Muscle layer of duodenum (tissue), 2 donors: ENCODE data around the gene PIN1.
"Not testable (repeated sequence)": the region's sequence is repeated elsewhere in the genome, so short reads cannot be mapped to it uniquely, and the experiment has no call there.

Experiments
- H3K27ac ChIP-seq: one replicate; pipeline ENCODE4 v1.7.0; 2013; ENCODE audit warnings: mild to moderate bottlenecking, low read length
- H3K27me3 ChIP-seq: one replicate; pipeline ENCODE4 v1.7.0; 2013; ENCODE audit warnings: low read depth, mild to moderate bottlenecking, control low read depth, low read length
- H3K36me3 ChIP-seq, 2 donors: one replicate each; pipeline ENCODE4 v1.7.0; 2013; ENCODE audit warnings: low read length in 2 of 2, control low read depth in 1 of 2, mild to moderate bottlenecking in 1 of 2; ENCODE audit not compliant: insufficient read depth in 2 of 2, control insufficient read depth in 1 of 2
- H3K4me1 ChIP-seq, 2 donors: one replicate each; pipeline ENCODE4 v1.7.0; 2013; ENCODE audit warnings: low read length in 2 of 2, mild to moderate bottlenecking in 2 of 2, control low read depth in 1 of 2, moderate library complexity in 1 of 2; ENCODE audit not compliant: insufficient read depth in 2 of 2, control insufficient read depth in 1 of 2
- H3K4me3 ChIP-seq, 2 donors: one replicate each; pipeline ENCODE4 v1.7.0; 2013; ENCODE audit warnings: low read length in 2 of 2, low read depth in 1 of 2, mild to moderate bottlenecking in 1 of 2
- H3K9me3 ChIP-seq, 2 donors: one replicate each; pipeline ENCODE4 v1.7.0; 2013; ENCODE audit warnings: low read length in 2 of 2, control low read depth in 1 of 2, mild to moderate bottlenecking in 1 of 2; ENCODE audit not compliant: control insufficient read depth in 1 of 2
- donor health status: healthy.

Gene PIN1

DNA sequence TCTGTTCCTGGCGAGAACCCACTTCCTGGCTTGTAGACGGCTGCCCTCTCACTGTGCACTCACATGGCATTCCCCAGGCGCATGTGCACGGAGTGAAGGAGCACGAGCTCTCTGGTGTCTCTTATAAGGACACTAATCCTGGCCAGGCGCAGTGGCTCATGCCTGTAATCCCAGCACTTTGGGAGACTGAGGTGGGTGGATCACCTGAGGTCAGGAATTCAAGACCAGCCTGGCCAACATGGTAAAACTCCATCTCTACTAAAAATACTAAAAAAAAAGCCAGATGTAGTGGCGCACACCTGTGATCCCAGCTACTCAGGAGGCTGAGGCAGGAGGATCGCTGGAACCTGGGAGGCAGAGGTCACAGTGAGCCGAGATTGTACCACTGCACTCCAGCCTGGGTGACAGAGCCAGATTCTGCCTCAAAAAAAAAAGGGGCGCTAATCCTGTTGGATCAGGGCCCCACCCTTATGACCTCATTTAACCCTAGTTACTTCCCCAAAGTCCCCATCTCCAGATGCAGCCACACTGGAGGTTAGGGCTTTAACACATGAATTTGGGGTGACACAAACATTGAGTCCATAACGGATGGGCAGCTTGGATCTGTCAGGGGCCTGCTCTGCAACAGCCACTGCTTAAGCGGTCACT is 8.6 kb downstream of the PIN1 start:
- not testable (repeated sequence) for H3K27me3 ChIP-seq, H3K27ac ChIP-seq, H3K9me3 ChIP-seq, H3K4me3 ChIP-seq
- peaks cover 25 to 88% of the 10 kb centered on the region in 2 donors for H3K36me3 ChIP-seq
- peaks cover 0 to 12% of the 10 kb centered on the region in 2 donors for H3K4me1 ChIP-seq

DNA sequence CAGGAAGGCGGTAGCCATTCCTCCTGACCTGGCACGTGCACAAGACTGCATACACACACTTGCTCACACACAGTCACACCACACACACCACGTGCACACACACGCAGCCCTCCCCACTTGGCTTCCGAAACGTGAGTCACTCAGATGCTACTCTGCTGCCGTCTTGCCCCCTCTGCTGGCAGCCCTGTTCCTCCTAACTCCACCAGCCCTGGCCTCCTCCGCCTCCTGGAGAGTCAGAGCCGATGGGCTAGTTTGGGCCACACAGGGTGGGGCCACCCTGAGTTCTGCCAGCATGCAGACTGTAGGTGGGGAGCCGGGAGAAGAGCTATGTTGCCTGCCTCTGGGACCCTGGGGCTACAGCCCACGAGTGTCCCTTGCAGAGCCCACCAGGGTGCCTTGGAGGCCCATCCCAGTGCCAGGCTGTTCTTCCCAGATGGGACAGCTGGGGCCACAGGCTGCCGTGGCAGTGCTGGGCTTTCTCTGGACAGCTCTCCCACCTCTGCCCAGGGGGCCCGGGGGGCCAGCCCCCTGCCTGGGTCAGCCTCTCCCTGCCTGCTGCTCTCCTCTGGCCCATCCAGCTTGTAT is 12.1 kb downstream of the PIN1 start:
- Histone ChIP-seq H3K27ac (no peak overlapping the region), H3K4me1 (peaks cover 0 to 13% of the 10 kb centered on the region in 2 donors), H3K27me3 (no peaks in the 10 kb centered on the region), H3K9me3 (no peaks in the 10 kb centered on the region), H3K36me3 (peaks cover 9 to 67% of the 10 kb centered on the region in 2 donors), H3K4me3 (no peak overlapping the region)

DNA sequence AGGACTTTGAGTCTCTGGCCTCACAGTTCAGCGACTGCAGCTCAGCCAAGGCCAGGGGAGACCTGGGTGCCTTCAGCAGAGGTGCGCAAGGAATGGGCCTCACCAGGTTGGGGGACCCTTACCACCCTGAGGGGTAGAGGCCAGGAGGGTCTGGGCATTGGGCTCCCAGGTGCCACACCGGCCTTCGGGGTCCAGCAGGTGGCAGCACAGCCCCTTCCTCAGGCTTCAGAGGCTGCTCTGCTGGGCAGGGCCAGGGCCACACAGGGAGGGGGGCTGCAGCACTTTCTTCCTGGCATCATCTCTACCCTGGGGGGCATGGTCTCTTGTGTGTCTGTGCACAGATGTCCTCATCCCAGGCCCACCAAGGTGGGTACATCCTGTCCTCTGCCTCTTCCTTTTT is 12.9 kb downstream of the PIN1 start:
- H3K27ac ChIP-seq: no peak overlapping the region
- peaks cover 0 to 13% of the 10 kb centered on the region in 2 donors for H3K4me1 ChIP-seq
- H3K27me3 ChIP-seq: no peaks in the 10 kb centered on the region
- H3K9me3 ChIP-seq: no peaks in the 10 kb centered on the region
- peaks cover 9 to 58% of the 10 kb centered on the region in 2 donors for H3K36me3 ChIP-seq
- no peak overlapping the region for H3K4me3 ChIP-seq

DNA sequence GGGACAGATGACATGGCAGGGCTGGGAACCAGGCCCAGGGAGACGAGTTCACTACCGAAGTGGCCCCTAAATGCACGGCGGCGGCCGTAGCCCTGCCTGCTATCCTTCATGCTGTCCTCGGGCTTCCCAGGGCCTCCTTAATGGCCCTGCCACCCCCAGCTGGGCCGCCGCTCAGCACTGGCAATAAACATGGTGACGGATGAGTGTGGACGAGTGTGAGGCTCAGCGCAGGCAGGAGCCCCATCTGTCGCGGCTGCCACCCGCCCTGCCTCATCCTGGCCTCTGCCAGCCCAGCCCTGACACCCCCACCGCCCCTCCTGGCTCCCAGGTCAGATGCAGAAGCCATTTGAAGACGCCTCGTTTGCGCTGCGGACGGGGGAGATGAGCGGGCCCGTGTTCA is 13.6 kb downstream of the PIN1 start:
- H3K9me3 ChIP-seq: no peaks in the 10 kb centered on the region
- H3K36me3 ChIP-seq: peaks cover 9 to 51% of the 10 kb centered on the region in 2 donors
- H3K27ac ChIP-seq: no peak overlapping the region
- peaks cover 0 to 13% of the 10 kb centered on the region in 2 donors for H3K4me1 ChIP-seq
- H3K27me3 ChIP-seq: no peaks in the 10 kb centered on the region
- no peak overlapping the region for H3K4me3 ChIP-seq

GRCh38 chr19:9849791-9850190 is 14.7 kb downstream of the PIN1 start:
- H3K27me3 ChIP-seq: no peaks in the 10 kb centered on the region
- H3K9me3 ChIP-seq: no peaks in the 10 kb centered on the region
- peaks cover 0 to 13% of the 10 kb centered on the region in 2 donors for H3K4me1 ChIP-seq
- no peak overlapping the region for H3K4me3 ChIP-seq
- H3K27ac ChIP-seq: no peak overlapping the region
- peaks cover 2 to 41% of the 10 kb centered on the region in 2 donors for H3K36me3 ChIP-seq

- Histone ChIP-seq H3K36me3 (peaks cover 0 to 36% of the 10 kb centered on the region in 2 donors), H3K4me1 (peaks cover 0 to 13% of the 10 kb centered on the region in 2 donors), H3K27me3 (no peaks in the 10 kb centered on the region), H3K27ac (no peak overlapping the region), H3K9me3 (no peaks in the 10 kb centered on the region), H3K4me3 (no peak overlapping the region)
Observed at GRCh38 chr19:9850235-9850959, 15.3 kb downstream of the PIN1 start.

- Histone ChIP-seq H3K4me1 (peaks cover 0 to 7% of the 10 kb centered on the region in 2 donors), H3K27ac (no peak overlapping the region), H3K36me3 (peaks cover 0 to 5% of the 10 kb centered on the region in 2 donors)
Observed at GRCh38 chr19:9854282-9854846, 19.2 kb downstream of the PIN1 start.

DNA sequence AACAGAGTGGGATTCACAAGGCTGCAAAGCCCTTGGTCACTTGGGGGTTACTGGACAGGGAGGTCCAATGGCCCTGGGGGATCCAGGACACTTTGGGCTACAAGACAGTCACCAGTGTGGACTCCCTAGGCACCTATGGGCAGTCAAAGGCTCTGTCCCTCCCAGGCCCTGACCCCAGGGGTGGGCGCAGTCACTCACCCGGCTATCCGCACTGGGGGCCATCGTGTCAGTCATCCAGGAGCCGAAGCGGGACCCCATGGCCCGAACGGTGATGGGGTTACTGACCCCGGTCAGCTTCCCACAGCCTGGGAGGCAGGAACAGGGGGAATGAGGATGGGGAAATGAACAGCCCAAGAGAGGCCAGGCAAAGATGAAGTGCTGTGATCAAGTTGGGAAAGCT is 21.5 kb downstream of the PIN1 start:
- Histone ChIP-seq H3K27ac (no peak overlapping the region), H3K9me3 (no peaks in the 10 kb centered on the region), H3K36me3 (no peaks in the 10 kb centered on the region), H3K27me3 (no peaks in the 10 kb centered on the region), H3K4me3 (no peak overlapping the region), H3K4me1 (no peaks in the 10 kb centered on the region)

More at GRCh38 chr19:9854282-9854846, 19.2 kb downstream of the PIN1 start:
- no peaks in the 10 kb centered on the region for H3K27me3 ChIP-seq
- no peaks in the 10 kb centered on the region for H3K9me3 ChIP-seq
- H3K4me3 ChIP-seq: no peak overlapping the region

- Histone ChIP-seq H3K36me3 (no peaks in the 10 kb centered on the region), H3K9me3 (no peaks in the 10 kb centered on the region), H3K4me3 (no peak overlapping the region), H3K27me3 (no peaks in the 10 kb centered on the region), H3K4me1 (no peaks in the 10 kb centered on the region), H3K27ac (no peak overlapping the region)
Observed at GRCh38 chr19:9857076-9857721, 22.1 kb downstream of the PIN1 start.

GRCh38 chr19:9857920-9858746 is 23.0 kb downstream of the PIN1 start:
- Histone ChIP-seq H3K27ac (no peak overlapping the region), H3K4me1 (no peaks in the 10 kb centered on the region), H3K27me3 (no peaks in the 10 kb centered on the region), H3K9me3 (no peaks in the 10 kb centered on the region), H3K4me3 (no peak overlapping the region), H3K36me3 (no peaks in the 10 kb centered on the region)
